Astrocyte of the spinal cord (primary cell): ENCODE data around the gene PTPRQ.
A peak's percentile ranks its signal among the peaks of the same experiment; 100 is the strongest.

Experiments used
- DNase-seq: peaks from one replicate; pipeline ENCODE4 v3.0.0; 2011; ENCODE audit warnings: low read depth, low spot score
- H3K4me3 ChIP-seq: 2 replicates; pipeline ENCODE4 v1.5.1; 2011; ENCODE audit warnings: low read depth, mild to moderate bottlenecking, low read length, moderate library complexity
- in situ Hi-C: cut with HindIII; loops from 2 replicates; pipeline ENCODE4 v1.10.0; 2017; ENCODE audit warnings: low sequenced_read_pairs
- TF ChIP-seq, protein P1 (sequence below): IDR thresholded peaks from 2 replicates; pipeline ENCODE4 v1.5.1; 2012; ENCODE audit warnings: low read depth, mild to moderate bottlenecking, low read length, inconsistent platforms

PTPRQ gene

DNA sequence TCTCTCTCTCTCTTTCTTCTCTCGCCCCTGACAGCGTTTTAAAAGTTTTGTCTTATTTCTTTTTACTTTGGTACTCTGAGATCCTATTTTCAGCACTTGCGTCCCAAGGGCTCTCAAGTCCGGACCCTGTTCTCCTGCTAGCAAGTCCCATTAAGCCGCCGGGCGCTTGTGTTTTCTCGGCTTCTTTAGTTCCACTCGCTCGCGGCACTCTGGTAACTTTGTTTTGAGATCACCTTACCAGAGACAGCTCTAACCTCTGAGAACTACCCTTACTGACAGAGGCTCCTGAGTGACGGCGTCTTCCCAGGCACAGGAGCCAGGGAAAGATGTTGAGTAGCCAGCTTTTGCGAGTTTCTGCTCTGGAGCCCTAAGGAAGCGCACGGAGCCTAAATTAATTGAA, 270.0 kb downstream of the PTPRQ start:
- H3K4me3 ChIP-seq = peak overlapping the region; percentile 19
- in situ Hi-C loops = no loop called here
- TF ChIP-seq, protein P1, sequence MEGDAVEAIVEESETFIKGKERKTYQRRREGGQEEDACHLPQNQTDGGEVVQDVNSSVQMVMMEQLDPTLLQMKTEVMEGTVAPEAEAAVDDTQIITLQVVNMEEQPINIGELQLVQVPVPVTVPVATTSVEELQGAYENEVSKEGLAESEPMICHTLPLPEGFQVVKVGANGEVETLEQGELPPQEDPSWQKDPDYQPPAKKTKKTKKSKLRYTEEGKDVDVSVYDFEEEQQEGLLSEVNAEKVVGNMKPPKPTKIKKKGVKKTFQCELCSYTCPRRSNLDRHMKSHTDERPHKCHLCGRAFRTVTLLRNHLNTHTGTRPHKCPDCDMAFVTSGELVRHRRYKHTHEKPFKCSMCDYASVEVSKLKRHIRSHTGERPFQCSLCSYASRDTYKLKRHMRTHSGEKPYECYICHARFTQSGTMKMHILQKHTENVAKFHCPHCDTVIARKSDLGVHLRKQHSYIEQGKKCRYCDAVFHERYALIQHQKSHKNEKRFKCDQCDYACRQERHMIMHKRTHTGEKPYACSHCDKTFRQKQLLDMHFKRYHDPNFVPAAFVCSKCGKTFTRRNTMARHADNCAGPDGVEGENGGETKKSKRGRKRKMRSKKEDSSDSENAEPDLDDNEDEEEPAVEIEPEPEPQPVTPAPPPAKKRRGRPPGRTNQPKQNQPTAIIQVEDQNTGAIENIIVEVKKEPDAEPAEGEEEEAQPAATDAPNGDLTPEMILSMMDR = no peak
- peak; percentile 53 for DNase-seq

DNA sequence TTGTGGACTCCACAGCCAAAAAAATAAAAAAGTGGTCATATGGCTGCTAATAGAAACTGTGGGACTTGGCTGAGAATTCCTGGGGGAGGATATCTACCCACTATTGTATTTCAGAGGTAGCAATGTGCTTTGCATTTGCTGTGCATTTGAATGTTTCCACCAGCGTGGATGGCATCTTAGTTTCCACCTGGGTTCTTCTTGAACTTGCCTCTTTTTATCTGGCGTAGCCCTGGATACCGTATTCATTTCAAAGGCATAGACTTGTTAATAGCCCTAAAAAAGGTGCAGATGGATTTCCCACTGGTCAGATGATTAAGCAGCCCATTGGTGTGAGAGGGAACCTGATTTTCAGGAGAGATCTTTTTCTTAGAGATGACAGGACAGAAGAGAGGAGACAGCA, 270.8 kb downstream of the PTPRQ start:
- H3K4me3 ChIP-seq = no peak overlapping the region
- in situ Hi-C loops = no loop called here
- DNase-seq = no peak
- TF ChIP-seq, protein P1 = no peak

DNA sequence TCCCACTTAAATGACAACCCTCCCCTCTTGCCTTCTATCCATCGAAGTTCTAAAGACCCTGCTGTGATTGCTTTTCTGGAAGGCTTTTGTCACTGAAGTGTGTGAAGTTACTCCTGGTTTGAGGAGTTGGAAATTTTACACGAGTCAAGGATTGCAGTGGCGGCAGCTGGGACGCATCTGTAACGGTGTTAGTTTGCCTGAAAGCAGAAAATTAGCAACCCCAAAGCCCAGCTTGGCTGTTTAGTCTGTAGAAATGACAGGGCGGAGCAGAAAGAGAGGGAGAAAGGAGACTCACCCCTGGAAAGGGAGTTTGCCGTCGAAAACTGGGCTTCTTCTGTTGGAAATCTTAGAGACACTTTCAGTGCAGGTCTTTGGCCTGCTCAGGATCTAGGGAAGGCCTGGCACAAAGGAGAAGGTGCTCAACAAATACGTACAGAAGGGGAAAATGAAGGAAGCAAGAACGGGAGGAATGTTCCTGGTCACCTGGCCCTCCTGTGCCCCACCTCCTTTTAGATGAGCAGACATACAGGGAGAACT, 271.7 kb downstream of the PTPRQ start:
- in situ Hi-C loops = no loop called here
- TF ChIP-seq, protein P1 = no peak
- no peak overlapping the region for H3K4me3 ChIP-seq
- no peak for DNase-seq

DNA sequence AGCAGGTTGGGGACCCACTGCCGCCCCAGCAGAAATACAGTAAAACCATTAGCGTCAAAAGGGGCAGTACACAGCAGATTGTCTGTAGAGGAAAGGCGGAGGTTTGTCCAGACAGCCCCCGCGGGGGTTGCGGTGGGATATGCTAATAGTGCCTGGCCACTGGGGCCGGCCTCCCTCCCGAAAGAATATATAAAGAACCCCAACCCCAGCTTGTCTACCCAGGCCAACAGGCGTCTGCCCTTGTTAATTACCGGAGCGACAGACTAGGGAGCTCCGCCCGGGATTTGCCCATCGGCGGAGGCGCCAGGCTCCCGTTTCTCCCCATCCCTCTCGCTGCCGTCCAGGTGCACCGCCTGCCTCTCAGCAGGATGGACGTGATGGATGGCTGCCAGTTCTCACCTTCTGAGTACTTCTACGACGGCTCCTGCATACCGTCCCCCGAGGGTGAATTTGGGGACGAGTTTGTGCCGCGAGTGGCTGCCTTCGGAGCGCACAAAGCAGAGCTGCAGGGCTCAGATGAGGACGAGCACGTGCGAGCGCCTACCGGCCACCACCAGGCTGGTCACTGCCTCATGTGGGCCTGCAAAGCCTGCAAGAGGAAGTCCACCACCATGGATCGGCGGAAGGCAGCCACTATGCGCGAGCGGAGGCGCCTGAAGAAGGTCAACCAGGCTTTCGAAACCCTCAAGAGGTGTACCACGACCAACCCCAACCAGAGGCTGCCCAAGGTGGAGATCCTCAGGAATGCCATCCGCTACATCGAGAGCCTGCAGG, 272.8 kb downstream of the PTPRQ start, which contains the start of gene MYF5:
MYF5 (plus strand) TSS at position 217 of the 774 bp plus-strand sequence; CDS start at position 369, 152 bp downstream.
- TF ChIP-seq, protein P1 = no peak
- no peak within 1 kb of the TSS for H3K4me3 ChIP-seq
- no peak for DNase-seq
- in situ Hi-C loops = no loop called here

DNA sequence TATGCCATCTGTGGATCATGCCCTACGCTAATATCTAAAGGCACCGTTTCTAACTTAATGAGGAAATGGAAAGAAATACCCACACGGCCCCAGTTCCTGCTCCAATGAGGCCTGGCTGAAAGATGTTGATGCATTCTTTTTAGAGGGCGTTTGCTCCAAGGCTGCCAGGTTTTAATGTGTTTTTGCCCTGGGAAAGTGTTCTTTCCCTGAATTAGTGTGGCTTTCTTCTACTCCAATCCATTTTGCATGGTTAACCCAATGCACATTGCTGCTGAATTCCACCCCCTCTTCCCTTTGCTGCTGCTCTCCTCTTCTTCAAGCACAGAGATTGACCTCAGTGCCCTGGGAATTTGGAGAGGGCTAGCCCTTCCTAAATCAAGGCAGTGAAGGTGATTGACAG, 273.8 kb downstream of the PTPRQ start:
- H3K4me3 ChIP-seq = no peak overlapping the region
- no peak for DNase-seq
- TF ChIP-seq, protein P1 = no peak
- in situ Hi-C loops = no loop called here

DNA sequence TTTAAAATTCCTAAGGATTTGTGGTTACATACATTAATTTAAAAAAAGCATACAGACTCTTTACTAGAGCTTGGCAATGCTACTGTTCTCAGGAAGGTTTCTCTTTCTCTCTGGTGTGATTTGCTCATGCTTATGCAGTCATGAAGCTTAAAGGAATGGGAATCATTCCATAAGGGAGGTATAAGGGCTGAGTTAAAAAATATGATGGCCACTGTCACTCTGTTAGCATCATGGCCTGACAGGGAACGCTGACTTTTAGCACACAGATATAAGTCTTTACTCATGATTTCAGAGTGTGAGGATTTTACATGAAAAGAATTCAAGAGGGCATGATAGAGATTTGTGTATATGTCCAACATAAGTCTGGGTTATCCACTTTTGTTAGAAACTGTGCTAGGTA, 276.5 kb downstream of the PTPRQ start:
- TF ChIP-seq, protein P1 = no peak
- H3K4me3 ChIP-seq = no peak overlapping the region
- DNase-seq = no peak
- in situ Hi-C loops = no loop called here
